Activated T-cell treated with anti-CD3 and anti-CD28 coated beads, Interleukin-2, amount 50 U/mL, for 48 hours (primary cell): ENCODE data around the gene GDF7.
"Not testable (repeated sequence)": the region's sequence is repeated elsewhere in the genome, so short reads cannot be mapped to it uniquely, and the experiment has no call there.

ENCODE experiments used
- DNase-seq, 2 experiments: peaks; one replicate each; pipeline ENCODE4 v3.0.0-alpha.2; 2020

The GDF7 gene

DNA sequence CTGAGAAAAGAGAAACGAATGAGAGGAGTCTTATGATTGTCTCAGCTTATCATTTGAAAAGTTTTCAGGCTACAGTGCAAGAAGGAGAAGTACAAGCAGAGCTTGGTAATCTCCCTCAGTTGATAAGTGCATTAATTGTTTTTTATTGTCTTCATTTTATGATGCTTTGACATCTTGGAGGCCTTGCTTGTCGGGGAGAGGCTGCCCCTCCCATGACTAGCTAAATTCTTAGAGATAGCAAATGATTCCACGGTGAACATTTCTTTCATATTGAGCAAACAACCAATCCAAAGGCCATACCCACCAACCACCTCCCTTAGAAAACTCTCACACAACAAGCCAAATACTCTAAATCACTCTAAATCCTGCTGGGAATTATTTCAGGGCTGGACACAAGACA is 39.8 kb downstream of the GDF7 start:
- DNase-seq = no peak

DNA sequence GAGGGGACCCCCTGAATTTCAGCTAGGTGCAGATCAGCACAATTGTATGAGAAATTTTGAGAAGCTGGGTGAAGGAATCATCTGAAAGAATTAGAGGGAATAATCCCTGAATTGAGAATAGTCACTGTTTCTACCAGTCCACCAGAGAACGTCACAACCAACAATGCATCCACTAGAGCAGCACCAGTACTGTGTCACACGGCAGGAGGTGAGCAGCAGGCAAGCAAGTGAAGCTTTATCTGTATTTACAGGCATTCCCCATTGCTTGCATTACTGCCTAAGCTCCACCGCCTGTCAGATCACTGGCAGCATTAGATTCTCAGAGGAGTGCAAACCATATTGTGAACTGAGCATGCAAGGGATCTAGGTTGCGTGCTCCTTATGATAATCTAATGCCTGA is 40.7 kb downstream of the GDF7 start:
- no peak for DNase-seq

DNA sequence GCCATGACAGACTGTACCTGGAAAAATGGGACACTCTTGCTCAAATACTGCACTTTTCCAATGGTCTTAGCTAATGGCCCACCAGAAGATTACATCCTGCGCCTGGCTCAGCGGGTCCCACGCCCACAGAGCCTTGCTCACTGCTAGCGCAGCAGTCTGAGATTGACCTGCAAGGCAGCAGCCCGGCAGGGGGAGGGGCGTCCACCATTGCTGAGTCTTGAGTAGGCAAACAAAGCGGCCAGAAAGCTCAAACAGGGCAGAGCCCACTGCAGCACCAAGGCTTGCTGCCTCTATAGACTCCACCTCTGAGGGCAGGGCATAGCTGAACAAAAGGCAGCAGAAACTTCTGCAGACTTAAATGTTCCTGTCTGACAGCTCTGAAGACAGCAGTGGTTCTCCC is 44.7 kb downstream of the GDF7 start:
- not testable (repeated sequence) for DNase-seq

DNA sequence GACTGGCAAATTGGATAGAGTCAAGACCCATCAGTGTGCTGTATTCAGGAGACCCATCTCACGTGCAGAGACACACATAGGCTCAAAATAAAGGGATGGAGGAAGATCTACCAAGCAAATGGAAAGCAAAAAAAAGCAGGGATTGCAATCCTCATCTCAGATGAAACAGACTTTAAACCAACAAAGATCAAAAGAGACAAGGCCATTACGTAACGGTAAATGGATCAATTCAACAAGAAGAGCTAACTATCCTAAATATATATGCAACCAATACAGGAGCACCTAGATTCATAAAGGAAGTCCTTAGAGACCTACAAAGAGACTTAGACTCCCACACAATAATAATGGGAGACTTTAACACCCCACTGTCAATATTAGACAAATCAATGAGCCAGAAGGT is 46.6 kb downstream of the GDF7 start:
- DNase-seq = not testable (repeated sequence)

DNA sequence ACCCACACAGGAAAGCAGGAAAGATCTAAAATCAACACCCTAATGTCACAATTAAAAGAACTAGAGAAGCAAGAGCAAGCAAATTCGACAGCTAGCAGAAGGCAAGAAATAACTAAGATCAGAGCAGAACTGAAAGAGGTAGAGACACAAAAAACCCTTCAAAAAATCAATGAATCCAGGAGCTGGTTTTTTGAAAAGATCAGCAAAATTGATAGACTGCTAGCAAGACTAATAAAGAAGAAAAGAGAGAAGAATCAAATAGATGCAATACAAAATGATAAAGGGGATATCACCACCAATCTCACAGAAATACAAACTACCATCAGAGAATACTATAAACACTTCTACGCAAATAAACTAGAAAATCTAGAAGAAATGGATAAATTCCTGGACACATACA is 47.5 kb downstream of the GDF7 start:
- DNase-seq = not testable (repeated sequence)

DNA sequence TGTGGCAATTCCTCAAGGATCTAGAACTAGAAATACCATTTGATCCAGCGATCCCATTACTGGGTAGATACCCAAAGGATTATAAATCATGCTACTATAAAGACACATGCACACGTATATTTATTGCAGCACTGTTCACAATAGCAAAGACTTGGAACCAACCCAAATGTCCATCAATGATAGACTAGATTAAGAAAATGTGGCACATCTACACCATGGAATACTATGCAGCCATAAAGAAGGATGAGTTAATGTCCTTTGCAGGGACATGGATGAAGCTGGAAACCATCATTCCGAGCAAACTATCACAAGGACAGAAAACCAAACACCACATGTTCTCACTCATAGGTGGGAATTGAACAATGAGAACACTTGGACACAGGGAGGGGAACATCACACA is 49.2 kb downstream of the GDF7 start:
- DNase-seq = not testable (repeated sequence)

DNA sequence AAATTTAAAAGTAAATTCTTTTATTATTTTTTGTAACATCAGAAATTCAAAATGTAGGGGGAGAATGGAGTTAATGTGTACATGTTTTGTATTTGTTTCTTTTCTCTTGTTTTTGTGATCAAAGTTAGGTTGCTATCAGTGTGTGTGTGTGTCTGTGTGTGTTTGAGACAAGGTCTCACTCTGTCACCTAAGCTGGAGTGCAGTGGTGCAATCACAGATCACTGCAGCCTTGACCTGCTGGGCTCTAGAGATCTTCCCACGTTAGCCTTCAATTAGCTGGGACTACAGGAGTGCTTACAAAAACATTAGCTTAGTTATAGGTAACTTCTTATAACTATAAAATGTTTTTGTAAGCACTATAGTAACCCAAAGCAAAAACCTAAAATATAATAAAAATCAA is 50.7 kb downstream of the GDF7 start:
- DNase-seq = no peak

DNA sequence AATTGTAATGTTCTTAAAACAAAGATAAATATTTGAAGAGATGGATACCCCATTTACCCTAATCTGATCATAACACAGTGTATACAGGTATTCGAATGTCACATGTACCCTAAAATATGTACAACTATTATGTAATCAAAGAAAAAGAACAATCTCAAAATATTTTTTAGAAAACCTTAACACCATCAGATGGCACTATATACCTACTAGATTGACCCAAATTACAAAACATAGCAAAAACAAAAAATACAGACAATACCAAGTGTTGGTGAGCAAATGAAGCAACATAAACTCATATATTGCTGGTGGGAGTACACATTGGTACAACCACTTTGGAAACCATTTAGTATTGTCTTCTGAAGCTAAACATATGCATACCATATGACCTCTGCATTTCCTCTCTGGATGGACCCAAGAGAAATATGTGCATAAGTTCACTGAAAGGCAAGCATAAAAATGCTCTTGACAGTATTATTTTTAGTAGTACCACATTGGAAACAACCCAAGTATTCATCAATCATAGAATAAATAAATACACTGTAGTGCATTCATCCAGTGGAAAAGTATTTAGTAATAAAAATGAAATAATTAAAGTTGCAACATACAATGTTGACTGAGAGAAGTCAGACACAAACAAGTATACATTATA is 55.8 kb downstream of the GDF7 start:
- no peak for DNase-seq

DNA sequence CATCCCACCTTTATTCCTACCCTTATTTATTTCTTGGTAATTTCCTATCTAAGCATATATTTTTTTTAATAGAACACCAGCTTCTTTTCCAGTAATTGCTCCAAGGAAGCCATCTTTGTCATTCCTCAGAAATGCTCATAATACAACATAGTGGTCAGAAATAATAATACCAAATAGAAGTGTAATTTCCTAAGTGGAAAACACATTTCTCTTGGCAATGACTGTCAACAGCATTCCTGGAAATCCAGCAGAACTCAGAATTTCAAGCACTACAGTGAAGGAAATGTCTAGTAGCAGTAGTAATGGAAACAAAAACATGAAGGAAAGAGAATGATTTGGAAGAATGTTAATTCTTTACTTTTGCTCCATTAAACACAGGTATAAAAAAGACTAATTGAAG is 56.6 kb downstream of the GDF7 start:
- no peak for DNase-seq

DNA sequence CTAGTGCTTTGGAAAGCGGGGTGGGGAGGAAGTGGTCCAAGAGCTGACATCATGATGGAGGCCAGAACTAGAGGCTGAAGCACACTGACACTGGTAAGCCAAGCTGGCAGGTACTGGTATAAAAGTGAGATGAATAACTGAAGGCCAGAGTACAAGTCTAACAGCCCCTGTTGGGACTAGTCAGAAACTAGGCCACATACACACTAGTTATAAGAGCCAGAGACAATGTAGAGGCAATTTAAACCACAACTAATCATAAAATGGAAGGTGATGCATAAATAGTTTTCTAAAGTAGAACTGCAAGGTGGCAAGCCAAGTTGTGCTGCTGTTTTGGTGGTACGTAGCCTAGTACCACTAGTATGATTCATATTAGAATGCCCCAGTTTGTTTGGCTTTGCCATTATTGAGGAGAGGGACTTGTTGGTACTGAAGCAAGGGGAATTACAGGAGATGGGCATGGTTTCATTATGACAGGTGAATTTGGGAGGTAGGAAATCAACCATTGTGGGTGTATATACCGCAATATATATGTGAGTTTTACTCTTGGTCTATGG is 57.6 kb downstream of the GDF7 start:
- no peak for DNase-seq

DNA sequence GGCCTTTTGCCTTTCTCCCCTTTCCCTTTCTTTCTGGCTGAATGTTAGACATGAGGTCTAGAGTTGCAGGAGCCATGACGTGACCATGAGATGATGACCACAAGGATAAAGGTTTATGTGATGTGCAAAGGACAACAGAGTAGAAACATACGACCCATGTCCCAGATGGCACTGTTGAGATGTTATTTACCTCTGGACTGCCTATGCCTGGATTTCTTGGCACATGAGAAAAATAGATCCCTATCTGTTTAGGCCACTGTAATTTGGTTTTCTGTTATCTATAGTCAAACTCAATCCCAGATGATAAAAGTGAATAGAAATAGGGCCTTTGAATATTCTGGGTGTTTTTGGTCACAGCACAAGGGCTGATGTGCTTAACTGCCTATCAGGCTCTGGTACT is 58.8 kb downstream of the GDF7 start:
- no peak for DNase-seq

DNA sequence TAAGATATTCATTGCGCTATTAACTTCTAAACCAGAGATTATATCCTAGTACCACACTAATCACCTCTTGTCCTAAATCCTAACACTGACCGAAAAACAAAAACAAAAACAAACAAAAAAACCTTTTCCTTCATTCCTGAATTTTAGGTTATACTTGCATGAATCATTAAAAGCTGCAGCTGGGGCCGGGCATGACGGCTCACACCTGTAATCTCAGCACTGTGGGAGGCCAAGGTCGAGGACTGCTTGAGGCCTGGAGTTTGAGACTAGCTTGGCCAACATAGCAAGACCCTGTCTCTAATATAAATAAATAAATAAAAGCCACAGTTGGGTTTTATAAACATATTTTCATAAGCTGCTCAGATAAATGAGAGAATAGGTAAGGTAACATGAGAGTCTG is 60.0 kb downstream of the GDF7 start:
- DNase-seq = no peak

DNA sequence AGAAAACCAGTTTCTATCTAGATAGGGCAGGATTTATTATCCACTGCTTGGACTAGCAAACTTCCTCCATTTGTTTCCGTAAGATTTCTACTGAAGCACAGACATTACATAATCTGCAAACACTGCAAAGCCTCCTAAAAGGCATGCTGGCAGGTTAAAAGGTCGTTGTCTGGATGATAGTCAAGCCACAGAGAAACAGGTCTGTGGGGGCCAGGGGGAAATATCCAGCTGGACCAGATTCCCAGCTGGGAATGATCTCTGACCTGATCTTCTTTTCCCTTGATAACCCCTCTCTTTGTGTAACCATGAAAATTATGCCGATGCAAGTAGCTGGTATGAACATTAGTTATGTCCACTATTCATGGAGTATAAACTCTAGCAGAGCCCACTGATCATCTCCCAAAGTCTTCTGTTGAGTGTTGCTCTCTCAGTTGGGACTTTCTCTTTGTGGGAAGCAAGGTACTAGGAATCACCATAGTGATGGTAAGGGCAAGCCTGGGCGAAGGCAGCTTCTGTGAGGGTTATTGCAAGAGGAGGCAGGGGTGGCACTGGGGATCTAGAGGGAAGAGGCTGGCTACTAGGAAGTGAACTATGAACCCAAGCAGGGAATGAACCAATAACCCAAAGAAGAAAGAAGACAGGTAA is 61.3 kb downstream of the GDF7 start:
- no peak for DNase-seq
